HepG2 (cell line): Measurements from ENCODE around the gene LSM2. TPM values are rescaled to one million over a fixed set of nuclear protein-coding genes. Genes with fewer than 3 reads are reported as not detected.

Experiments
- CREB1 ChIP-seq, 2 experiments: fragments of 450-650 bp in 1 of 2; IDR thresholded peaks; 2 replicates each; pipeline ENCODE4 v1.6.1; 2016 to 2017; ENCODE audit warnings: control low read depth in 1 of 2, mild to moderate bottlenecking in 1 of 2, missing compliant biosample characterization in 1 of 2, missing genetic modification characterization in 1 of 2
- GFI1 ChIP-seq: sonication (generic); formaldehyde crosslinking; IDR thresholded peaks from 2 replicates; pipeline ENCODE4 v1.5.0; 2020; ENCODE audit warnings: missing genetic modification reagents, mild to moderate bottlenecking, borderline replicate concordance
- KDM2A ChIP-seq: sonication (generic); formaldehyde crosslinking; IDR thresholded peaks from 2 replicates; pipeline ENCODE4 v1.4.0; 2020; ENCODE audit warnings: low read depth, missing genetic modification reagents, borderline replicate concordance
- KDM4B ChIP-seq: sonication (generic); formaldehyde crosslinking; IDR thresholded peaks from 2 replicates; pipeline ENCODE4 v1.4.0; 2020; ENCODE audit warnings: missing genetic modification reagents
- MED8 ChIP-seq: sonication (generic); formaldehyde crosslinking; IDR thresholded peaks from 2 replicates; pipeline ENCODE4 v1.8.1; 2023; ENCODE audit warnings: mild to moderate bottlenecking, missing genetic modification reagents; ENCODE audit not compliant: insufficient replicate concordance
- MXD4 ChIP-seq: IDR thresholded peaks from 2 replicates; pipeline ENCODE4 v1.6.1; 2016; ENCODE audit warnings: mild to moderate bottlenecking, missing biosample characterization, missing genetic modification reagents
- NCOR1 ChIP-seq: fragments of 200-600 bp; sonication (generic); IDR thresholded peaks from 2 replicates; pipeline ENCODE4 v1.7.0; 2017; ENCODE audit warnings: antibody characterized with exemption, low read length, borderline replicate concordance
- RCOR2 ChIP-seq: IDR thresholded peaks from 2 replicates; pipeline ENCODE4 v1.6.1; 2016; ENCODE audit warnings: missing biosample characterization, missing genetic modification reagents
- SKI ChIP-seq: fragments of 450-650 bp; IDR thresholded peaks from one replicate; pipeline ENCODE4 v1.6.1; 2018; ENCODE audit warnings: mild to moderate bottlenecking; ENCODE audit not compliant: partially characterized antibody
- ZFP36L1 ChIP-seq: sonication (generic); formaldehyde crosslinking; IDR thresholded peaks from 2 replicates; pipeline ENCODE4 v1.8.0; 2022; ENCODE audit warnings: mild to moderate bottlenecking, missing genetic modification reagents, moderate library complexity
- ZNF296 ChIP-seq: sonication (generic); formaldehyde crosslinking; conservative IDR thresholded peaks from 2 replicates; pipeline ENCODE4 v1.5.0; 2020; ENCODE audit warnings: mild to moderate bottlenecking, missing genetic modification reagents
- ZNF335 ChIP-seq: sonication (generic); formaldehyde crosslinking; IDR thresholded peaks from 2 replicates; pipeline ENCODE4 v1.4.0; 2020; ENCODE audit warnings: missing genetic modification reagents
- ZNF446 ChIP-seq: sonication (generic); formaldehyde crosslinking; IDR thresholded peaks from 2 replicates; pipeline ENCODE4 v1.5.0; 2020; ENCODE audit warnings: mild to moderate bottlenecking, missing genetic modification reagents
- ZNF510 ChIP-seq: sonication (generic); formaldehyde crosslinking; IDR thresholded peaks from 2 replicates; pipeline ENCODE4 v1.4.0; 2020; ENCODE audit warnings: low read depth, mild to moderate bottlenecking, missing genetic modification reagents
- ZNF547 ChIP-seq: sonication (generic); formaldehyde crosslinking; IDR thresholded peaks from 2 replicates; pipeline ENCODE4 v1.5.1; 2020; ENCODE audit warnings: mild to moderate bottlenecking, missing genetic modification reagents
- ZNF644 ChIP-seq: IDR thresholded peaks from 2 replicates; pipeline ENCODE4 v1.6.1; 2016; ENCODE audit warnings: low read depth
- polyA plus RNA-seq, 8 experiments: library from polyadenylated mRNA; depleted of rRNA in 3 of 8; stranded (reverse) in 7 of 8; unstranded in 1 of 8; fragments of >200 nt; fragmentation: Illumina TruSeq in 4 of 8; extraction: Trizol in 4 of 8; gene quantifications; 2 replicates each; pipeline versions ENCODE4 v1.2.1 to v1.2.3, GENCODE V29; 2011 to 2016; ENCODE audit warnings: low read depth in 4 of 8, missing spikeins in 1 of 8, mixed read lengths in 1 of 8; ENCODE audit not compliant: insufficient read depth in 1 of 8
- total RNA-seq, 5 experiments: library from RNA; depleted of rRNA; stranded (reverse); fragments of >200 nt; fragmentation: Illumina TruSeq; extraction: Trizol; gene quantifications; 2 replicates each; pipeline ENCODE4 v1.2.3, GENCODE V29; 2016; ENCODE audit warnings: low read depth in 1 of 5
- TF ChIP-seq, protein P1 (sequence below): sonication (generic); formaldehyde crosslinking; IDR thresholded peaks from 2 replicates; pipeline ENCODE4 v1.4.0; 2020; ENCODE audit warnings: mild to moderate bottlenecking, low read depth, missing genetic modification reagents
- TF ChIP-seq, protein P2 (sequence below): sonication (generic); formaldehyde crosslinking; IDR thresholded peaks from 2 replicates; pipeline ENCODE4 v1.5.1; 2020; ENCODE audit warnings: mild to moderate bottlenecking, missing genetic modification reagents, moderate library complexity
- TF ChIP-seq, protein P3 (sequence below): sonication (generic); formaldehyde crosslinking; IDR thresholded peaks from 2 replicates; pipeline ENCODE4 v1.5.1; 2020; ENCODE audit warnings: mild to moderate bottlenecking, missing genetic modification reagents
- TF ChIP-seq, protein P4 (sequence below): sonication (generic); formaldehyde crosslinking; IDR thresholded peaks from 2 replicates; pipeline ENCODE4 v1.4.0; 2020; ENCODE audit warnings: missing genetic modification reagents
- TF ChIP-seq, protein P5 (sequence below): IDR thresholded peaks from 2 replicates; pipeline ENCODE4 v1.6.1; 2016; ENCODE audit warnings: low read depth, borderline replicate concordance

LSM2 gene
- total and polyA plus RNA-seq, 2 of the 13 experiments (the other 11 are each of a cell fraction or from before 2014, with no cell fraction given), result 69.4 to 90.5 TPM

DNA sequence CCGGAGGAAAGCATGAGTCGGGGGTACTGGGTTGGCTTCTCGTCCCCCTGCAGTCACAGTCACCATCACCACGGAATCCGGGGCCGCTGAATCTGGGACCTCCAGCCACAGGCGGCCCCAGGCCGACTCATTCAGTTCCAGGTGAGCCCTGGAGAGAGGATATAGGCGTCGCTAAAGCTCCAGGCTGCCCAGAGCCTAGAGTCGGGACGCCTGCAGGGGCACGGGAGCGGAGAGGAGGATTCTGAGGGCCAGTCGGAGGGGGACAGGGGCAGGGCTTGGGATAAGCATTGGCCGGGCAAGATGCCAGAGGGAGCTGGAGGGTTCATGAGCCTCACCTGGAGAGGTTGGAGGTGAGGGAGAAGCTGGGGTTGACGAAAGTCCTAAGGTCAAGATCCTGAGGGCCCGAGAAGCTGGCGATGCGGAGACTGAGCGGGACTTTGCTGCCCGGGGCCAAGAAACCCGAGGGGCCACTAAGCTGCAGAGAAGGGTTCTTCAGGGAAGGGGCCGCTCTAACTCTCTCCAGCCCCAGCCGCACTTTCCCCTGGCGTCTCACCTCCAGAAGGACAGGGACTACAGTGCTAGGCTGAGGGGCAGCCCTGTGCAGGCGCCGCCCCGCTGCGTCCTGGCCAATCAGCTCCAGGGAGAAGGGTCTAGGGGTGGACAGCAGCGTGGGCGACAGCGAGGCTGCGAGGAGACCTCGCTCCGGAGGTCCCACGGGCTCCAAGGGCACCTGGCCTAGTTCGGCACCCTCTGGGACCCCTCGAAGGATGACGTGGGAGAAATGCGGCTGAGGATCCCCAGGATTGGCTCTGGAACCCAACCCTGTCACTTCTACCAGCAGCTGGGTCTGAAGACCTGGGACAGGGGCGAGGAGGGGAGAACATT, 40.6 kb downstream of the LSM2 start (continued):
- TF ChIP-seq, protein P1, sequence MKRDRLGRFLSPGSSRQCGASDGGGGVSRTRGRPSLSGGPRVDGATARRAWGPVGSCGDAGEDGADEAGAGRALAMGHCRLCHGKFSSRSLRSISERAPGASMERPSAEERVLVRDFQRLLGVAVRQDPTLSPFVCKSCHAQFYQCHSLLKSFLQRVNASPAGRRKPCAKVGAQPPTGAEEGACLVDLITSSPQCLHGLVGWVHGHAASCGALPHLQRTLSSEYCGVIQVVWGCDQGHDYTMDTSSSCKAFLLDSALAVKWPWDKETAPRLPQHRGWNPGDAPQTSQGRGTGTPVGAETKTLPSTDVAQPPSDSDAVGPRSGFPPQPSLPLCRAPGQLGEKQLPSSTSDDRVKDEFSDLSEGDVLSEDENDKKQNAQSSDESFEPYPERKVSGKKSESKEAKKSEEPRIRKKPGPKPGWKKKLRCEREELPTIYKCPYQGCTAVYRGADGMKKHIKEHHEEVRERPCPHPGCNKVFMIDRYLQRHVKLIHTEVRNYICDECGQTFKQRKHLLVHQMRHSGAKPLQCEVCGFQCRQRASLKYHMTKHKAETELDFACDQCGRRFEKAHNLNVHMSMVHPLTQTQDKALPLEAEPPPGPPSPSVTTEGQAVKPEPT, result peak; percentile 53; the same call in 1 of the 2 replicates
- no peak for TF ChIP-seq MED8 (CRISPR knock-in tag)
- TF ChIP-seq ZNF644 (CRISPR knock-in tag), result no peak
- TF ChIP-seq, protein P2, sequence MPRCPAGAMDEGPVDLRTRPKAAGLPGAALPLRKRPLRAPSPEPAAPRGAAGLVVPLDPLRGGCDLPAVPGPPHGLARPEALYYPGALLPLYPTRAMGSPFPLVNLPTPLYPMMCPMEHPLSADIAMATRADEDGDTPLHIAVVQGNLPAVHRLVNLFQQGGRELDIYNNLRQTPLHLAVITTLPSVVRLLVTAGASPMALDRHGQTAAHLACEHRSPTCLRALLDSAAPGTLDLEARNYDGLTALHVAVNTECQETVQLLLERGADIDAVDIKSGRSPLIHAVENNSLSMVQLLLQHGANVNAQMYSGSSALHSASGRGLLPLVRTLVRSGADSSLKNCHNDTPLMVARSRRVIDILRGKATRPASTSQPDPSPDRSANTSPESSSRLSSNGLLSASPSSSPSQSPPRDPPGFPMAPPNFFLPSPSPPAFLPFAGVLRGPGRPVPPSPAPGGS, result peak; percentile 98
- peak; percentile 77 for TF ChIP-seq ZNF335
- TF ChIP-seq, protein P3, sequence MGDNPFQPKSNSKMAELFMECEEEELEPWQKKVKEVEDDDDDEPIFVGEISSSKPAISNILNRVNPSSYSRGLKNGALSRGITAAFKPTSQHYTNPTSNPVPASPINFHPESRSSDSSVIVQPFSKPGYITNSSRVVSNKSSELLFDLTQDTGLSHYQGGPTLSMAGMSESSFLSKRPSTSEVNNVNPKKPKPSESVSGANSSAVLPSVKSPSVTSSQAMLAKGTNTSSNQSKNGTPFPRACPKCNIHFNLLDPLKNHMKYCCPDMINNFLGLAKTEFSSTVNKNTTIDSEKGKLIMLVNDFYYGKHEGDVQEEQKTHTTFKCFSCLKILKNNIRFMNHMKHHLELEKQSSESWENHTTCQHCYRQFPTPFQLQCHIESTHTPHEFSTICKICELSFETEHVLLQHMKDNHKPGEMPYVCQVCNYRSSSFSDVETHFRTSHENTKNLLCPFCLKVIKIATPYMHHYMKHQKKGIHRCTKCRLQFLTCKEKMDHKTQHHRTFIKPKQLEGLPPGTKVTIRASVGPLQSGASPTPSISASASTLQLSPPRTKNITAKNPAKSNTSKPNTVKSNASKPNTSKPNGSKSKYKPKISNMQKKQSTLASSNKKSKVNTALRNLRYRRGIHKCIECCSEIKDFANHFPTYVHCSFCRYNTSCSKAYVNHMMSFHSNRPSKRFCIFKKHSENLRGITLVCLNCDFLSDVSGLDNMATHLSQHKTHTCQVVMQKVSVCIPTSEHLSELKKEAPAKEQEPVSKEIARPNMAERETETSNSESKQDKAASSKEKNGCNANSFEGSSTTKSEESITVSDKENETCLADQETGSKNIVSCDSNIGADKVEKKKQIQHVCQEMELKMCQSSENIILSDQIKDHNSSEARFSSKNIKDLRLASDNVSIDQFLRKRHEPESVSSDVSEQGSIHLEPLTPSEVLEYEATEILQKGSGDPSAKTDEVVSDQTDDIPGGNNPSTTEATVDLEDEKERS (CRISPR knock-in tag), result no peak
- TF ChIP-seq, protein P4, sequence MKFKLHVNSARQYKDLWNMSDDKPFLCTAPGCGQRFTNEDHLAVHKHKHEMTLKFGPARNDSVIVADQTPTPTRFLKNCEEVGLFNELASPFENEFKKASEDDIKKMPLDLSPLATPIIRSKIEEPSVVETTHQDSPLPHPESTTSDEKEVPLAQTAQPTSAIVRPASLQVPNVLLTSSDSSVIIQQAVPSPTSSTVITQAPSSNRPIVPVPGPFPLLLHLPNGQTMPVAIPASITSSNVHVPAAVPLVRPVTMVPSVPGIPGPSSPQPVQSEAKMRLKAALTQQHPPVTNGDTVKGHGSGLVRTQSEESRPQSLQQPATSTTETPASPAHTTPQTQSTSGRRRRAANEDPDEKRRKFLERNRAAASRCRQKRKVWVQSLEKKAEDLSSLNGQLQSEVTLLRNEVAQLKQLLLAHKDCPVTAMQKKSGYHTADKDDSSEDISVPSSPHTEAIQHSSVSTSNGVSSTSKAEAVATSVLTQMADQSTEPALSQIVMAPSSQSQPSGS (CRISPR knock-in tag), result no peak
- peak; percentile 87 for TF ChIP-seq ZNF547
- TF ChIP-seq, protein P5, sequence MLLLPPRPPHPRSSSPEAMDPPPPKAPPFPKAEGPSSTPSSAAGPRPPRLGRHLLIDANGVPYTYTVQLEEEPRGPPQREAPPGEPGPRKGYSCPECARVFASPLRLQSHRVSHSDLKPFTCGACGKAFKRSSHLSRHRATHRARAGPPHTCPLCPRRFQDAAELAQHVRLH (CRISPR knock-in tag), result no peak
- TF ChIP-seq KDM2A, result peak; percentile 68; the same call in 1 of the 2 replicates
- TF ChIP-seq MXD4, result peak; percentile 82
- peak; percentile 87; the same call in 1 of the 2 replicates for TF ChIP-seq ZNF510
- no peak for TF ChIP-seq RCOR2
- TF ChIP-seq CREB1 (IDR thresholded peaks at IDR 0.05), result peak; percentile 33; the same call in 1 of the 2 replicates
- no peak for TF ChIP-seq CREB1 (CRISPR knock-in tag; IDR thresholded peaks at IDR 0.05)
- peak; percentile 66; the same call in 1 of the 2 replicates for TF ChIP-seq GFI1
- no peak for TF ChIP-seq ZNF296
- no peak for TF ChIP-seq NCOR1
- no peak for TF ChIP-seq ZFP36L1
- TF ChIP-seq SKI, result no peak
- TF ChIP-seq KDM4B (CRISPR knock-in tag), result no peak
- TF ChIP-seq ZNF446 (CRISPR knock-in tag), result peak; percentile 9; the same call in 1 of the 2 replicates
